HepG2 (cell line): Measurements from ENCODE around the gene ESYT3. TPM values are rescaled to one million over a fixed set of nuclear protein-coding genes. Genes with fewer than 3 reads are reported as not detected.
A peak's percentile ranks its signal among the peaks of the same experiment; 100 is the strongest.

ENCODE experiments used
- E2F5 ChIP-seq: sonication (generic); formaldehyde crosslinking; conservative IDR thresholded peaks from 2 replicates; pipeline ENCODE4 v1.4.0; 2020; ENCODE audit warnings: missing genetic modification reagents
- FIP1L1 ChIP-seq: fragments of 200-400 bp; formaldehyde crosslinking; IDR thresholded peaks from 2 replicates; pipeline ENCODE4 v1.6.1; 2018; ENCODE audit warnings: low read depth, mild to moderate bottlenecking, low read length, moderate library complexity, borderline replicate concordance; ENCODE audit not compliant: insufficient read depth
- IKZF5 ChIP-seq: IDR thresholded peaks from 2 replicates; pipeline ENCODE4 v1.6.1; 2018; ENCODE audit warnings: missing genetic modification reagents, mild to moderate bottlenecking, missing compliant biosample characterization
- KLF16 ChIP-seq, 2 experiments: sonication (generic) in 1 of 2; formaldehyde crosslinking in 1 of 2; IDR thresholded peaks; 2 replicates each; pipeline versions ENCODE4 v1.6.1 to v1.8.0; 2016 to 2023; ENCODE audit warnings: missing genetic modification reagents in 2 of 2, missing compliant biosample characterization in 1 of 2
- RAD21 ChIP-seq: fragments of 450-650 bp; formaldehyde crosslinking; IDR thresholded peaks from 2 replicates; pipeline ENCODE4 v1.5.0; 2020; ENCODE audit warnings: mild to moderate bottlenecking
- REPIN1 ChIP-seq: sonication (generic); formaldehyde crosslinking; IDR thresholded peaks from 2 replicates; pipeline ENCODE4 v1.8.0; 2022; ENCODE audit warnings: missing genetic modification reagents, low read depth, mild to moderate bottlenecking, borderline replicate concordance
- SMAD9 ChIP-seq: sonication (generic); formaldehyde crosslinking; IDR thresholded peaks from 2 replicates; pipeline ENCODE4 v1.5.1; 2020; ENCODE audit warnings: mild to moderate bottlenecking, missing genetic modification reagents
- ZBTB26 ChIP-seq: IDR thresholded peaks from 2 replicates; pipeline ENCODE4 v1.6.1; 2016; ENCODE audit warnings: missing compliant biosample characterization, missing genetic modification reagents, borderline replicate concordance
- ZBTB7B ChIP-seq: sonication (generic); formaldehyde crosslinking; IDR thresholded peaks from 2 replicates; pipeline ENCODE4 v1.4.0; 2020; ENCODE audit warnings: missing genetic modification reagents
- ZNF292 ChIP-seq: sonication (generic); formaldehyde crosslinking; IDR thresholded peaks from 2 replicates; pipeline ENCODE4 v1.8.1; 2022; ENCODE audit warnings: mild to moderate bottlenecking, low read depth, missing genetic modification reagents, borderline replicate concordance
- ZNF546 ChIP-seq: sonication (generic); formaldehyde crosslinking; conservative IDR thresholded peaks from 2 replicates; pipeline ENCODE4 v1.8.1; 2023; ENCODE audit warnings: mild to moderate bottlenecking, missing genetic modification reagents
- ZNF629 ChIP-seq: sonication (generic); formaldehyde crosslinking; conservative IDR thresholded peaks from 2 replicates; pipeline ENCODE4 v1.5.0; 2020; ENCODE audit warnings: missing genetic modification reagents
- ZNF713 ChIP-seq: sonication (generic); formaldehyde crosslinking; IDR thresholded peaks from 2 replicates; pipeline ENCODE4 v1.4.0; 2020; ENCODE audit warnings: mild to moderate bottlenecking, missing genetic modification reagents
- ZNF784 ChIP-seq: sonication (generic); formaldehyde crosslinking; IDR thresholded peaks from 2 replicates; pipeline ENCODE4 v1.5.1; 2020; ENCODE audit warnings: missing genetic modification reagents, mild to moderate bottlenecking, borderline replicate concordance
- polyA plus RNA-seq, 8 experiments: library from polyadenylated mRNA; depleted of rRNA in 3 of 8; stranded (reverse) in 7 of 8; unstranded in 1 of 8; fragments of >200 nt; fragmentation: Illumina TruSeq in 4 of 8; extraction: Trizol in 4 of 8; gene quantifications; 2 replicates each; pipeline versions ENCODE4 v1.2.1 to v1.2.3, GENCODE V29; 2011 to 2016; ENCODE audit warnings: low read depth in 4 of 8, missing spikeins in 1 of 8, mixed read lengths in 1 of 8; ENCODE audit not compliant: insufficient read depth in 1 of 8
- total RNA-seq, 5 experiments: library from RNA; depleted of rRNA; stranded (reverse); fragments of >200 nt; fragmentation: Illumina TruSeq; extraction: Trizol; gene quantifications; 2 replicates each; pipeline ENCODE4 v1.2.3, GENCODE V29; 2016; ENCODE audit warnings: low read depth in 1 of 5
- TF ChIP-seq, protein P1 (sequence below): sonication (generic); formaldehyde crosslinking; IDR thresholded peaks from 2 replicates; pipeline ENCODE4 v1.5.0; 2020; ENCODE audit warnings: mild to moderate bottlenecking, missing genetic modification reagents, moderate library complexity
- TF ChIP-seq, protein P2 (sequence below): sonication (generic); formaldehyde crosslinking; IDR thresholded peaks from 2 replicates; pipeline ENCODE4 v1.8.0; 2022; ENCODE audit warnings: low read depth, missing genetic modification reagents
- TF ChIP-seq, protein P3 (sequence below): fragments of 450-650 bp; IDR thresholded peaks from 2 replicates; pipeline ENCODE4 v1.6.1; 2017; ENCODE audit warnings: mild to moderate bottlenecking

Gene ESYT3
- total and polyA plus RNA-seq, 2 of the 13 experiments (the other 11 are each of a cell fraction or from before 2014, with no cell fraction given) = 1.5 to 4.1 TPM

DNA sequence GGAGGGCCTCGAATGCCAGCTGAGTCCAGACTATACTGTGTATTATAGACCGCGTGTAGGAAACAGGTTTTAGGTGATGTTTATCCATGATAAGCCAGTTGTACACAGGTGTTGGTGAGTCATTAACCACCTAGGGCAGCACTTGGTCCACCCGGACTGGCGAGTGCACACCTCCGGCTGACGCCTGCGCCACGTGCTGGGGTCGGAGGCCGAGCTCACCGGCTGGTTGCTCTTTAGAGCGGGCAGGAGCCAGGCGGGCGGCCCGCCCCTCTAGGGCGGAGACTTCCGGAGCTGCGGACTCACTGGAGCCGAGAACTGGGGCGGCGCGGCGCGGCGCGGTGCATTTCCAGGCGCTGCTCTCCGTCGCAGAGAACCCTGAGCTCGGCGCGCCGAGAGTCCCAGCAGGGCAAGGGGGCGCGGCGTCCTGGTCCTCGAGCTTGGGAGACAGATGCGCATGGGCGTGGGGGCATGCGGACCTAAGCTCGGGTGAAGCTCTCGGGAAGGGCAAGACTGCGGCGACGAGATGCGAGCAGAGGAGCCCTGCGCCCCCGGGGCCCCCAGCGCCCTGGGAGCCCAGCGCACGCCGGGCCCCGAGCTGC, at the start of gene ESYT3 (continued):
- TF ChIP-seq FIP1L1 (no peak), E2F5 (peak; percentile 36; the same call in 1 of the 2 replicates), ZNF546 (CRISPR knock-in tag) (peak; percentile 85; the same call in 1 of the 2 replicates), ZNF629 (CRISPR knock-in tag) (peak; percentile 48), ZNF784 (CRISPR knock-in tag) (peak; percentile 96), ZNF292 (peak; percentile 79), RAD21 (CRISPR knock-in tag) (peak; percentile 49; the same call in 1 of the 2 replicates), IKZF5 (peak; percentile 65; the same call in 1 of the 2 replicates), REPIN1 (CRISPR knock-in tag) (peak; percentile 94), KLF16 (CRISPR knock-in tag; IDR thresholded peaks at IDR 0.05) (peak in 1 of 2 experiments; percentile 86; a peak in 2 of 4 replicates), ZNF713 (CRISPR knock-in tag) (peak; percentile 47; the same call in 1 of the 2 replicates), ZBTB7B (CRISPR knock-in tag) (peak; percentile 53; the same call in 1 of the 2 replicates), ZBTB26 (peak; percentile 69; the same call in 1 of the 2 replicates), SMAD9 (CRISPR knock-in tag) (no peak)
- TF ChIP-seq, protein P1, sequence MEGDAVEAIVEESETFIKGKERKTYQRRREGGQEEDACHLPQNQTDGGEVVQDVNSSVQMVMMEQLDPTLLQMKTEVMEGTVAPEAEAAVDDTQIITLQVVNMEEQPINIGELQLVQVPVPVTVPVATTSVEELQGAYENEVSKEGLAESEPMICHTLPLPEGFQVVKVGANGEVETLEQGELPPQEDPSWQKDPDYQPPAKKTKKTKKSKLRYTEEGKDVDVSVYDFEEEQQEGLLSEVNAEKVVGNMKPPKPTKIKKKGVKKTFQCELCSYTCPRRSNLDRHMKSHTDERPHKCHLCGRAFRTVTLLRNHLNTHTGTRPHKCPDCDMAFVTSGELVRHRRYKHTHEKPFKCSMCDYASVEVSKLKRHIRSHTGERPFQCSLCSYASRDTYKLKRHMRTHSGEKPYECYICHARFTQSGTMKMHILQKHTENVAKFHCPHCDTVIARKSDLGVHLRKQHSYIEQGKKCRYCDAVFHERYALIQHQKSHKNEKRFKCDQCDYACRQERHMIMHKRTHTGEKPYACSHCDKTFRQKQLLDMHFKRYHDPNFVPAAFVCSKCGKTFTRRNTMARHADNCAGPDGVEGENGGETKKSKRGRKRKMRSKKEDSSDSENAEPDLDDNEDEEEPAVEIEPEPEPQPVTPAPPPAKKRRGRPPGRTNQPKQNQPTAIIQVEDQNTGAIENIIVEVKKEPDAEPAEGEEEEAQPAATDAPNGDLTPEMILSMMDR = 0 out of 2 replicates have a peak, but pooled peaks have one; percentile 17
- TF ChIP-seq, protein P2, sequence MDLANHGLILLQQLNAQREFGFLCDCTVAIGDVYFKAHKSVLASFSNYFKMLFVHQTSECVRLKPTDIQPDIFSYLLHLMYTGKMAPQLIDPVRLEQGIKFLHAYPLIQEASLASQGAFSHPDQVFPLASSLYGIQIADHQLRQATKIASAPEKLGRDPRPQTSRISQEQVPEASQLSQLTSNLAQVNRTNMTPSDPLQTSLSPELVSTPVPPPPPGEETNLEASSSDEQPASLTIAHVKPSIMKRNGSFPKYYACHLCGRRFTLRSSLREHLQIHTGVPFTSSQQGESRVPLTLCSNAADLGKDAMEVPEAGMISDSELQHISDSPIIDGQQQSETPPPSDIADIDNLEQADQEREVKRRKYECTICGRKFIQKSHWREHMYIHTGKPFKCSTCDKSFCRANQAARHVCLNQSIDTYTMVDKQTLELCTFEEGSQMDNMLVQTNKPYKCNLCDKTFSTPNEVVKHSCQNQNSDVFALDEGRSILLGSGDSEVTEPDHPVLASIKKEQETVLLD = 0 out of 2 replicates have a peak, but pooled peaks have one; percentile 45
- TF ChIP-seq, protein P3, sequence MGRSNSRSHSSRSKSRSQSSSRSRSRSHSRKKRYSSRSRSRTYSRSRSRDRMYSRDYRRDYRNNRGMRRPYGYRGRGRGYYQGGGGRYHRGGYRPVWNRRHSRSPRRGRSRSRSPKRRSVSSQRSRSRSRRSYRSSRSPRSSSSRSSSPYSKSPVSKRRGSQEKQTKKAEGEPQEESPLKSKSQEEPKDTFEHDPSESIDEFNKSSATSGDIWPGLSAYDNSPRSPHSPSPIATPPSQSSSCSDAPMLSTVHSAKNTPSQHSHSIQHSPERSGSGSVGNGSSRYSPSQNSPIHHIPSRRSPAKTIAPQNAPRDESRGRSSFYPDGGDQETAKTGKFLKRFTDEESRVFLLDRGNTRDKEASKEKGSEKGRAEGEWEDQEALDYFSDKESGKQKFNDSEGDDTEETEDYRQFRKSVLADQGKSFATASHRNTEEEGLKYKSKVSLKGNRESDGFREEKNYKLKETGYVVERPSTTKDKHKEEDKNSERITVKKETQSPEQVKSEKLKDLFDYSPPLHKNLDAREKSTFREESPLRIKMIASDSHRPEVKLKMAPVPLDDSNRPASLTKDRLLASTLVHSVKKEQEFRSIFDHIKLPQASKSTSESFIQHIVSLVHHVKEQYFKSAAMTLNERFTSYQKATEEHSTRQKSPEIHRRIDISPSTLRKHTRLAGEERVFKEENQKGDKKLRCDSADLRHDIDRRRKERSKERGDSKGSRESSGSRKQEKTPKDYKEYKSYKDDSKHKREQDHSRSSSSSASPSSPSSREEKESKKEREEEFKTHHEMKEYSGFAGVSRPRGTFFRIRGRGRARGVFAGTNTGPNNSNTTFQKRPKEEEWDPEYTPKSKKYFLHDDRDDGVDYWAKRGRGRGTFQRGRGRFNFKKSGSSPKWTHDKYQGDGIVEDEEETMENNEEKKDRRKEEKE = no peak
